H1 (cell line): ENCODE results near the gene VAT1L. TPM values are rescaled to one million over a fixed set of nuclear protein-coding genes. Genes with fewer than 3 reads are reported as not detected.

Experiments used
- CTCF ChIA-PET: fragments of 300-600 bp; sonication (Branson Sonifier 250); formaldehyde crosslinking; loops from one replicate; lab custom pipeline; 2021; ENCODE audit not compliant: partially characterized antibody; lab: Charles Lee
- POLR2A ChIA-PET: fragments of 300-600 bp; sonication (Branson Sonifier 250); formaldehyde crosslinking; loops from one replicate; lab custom pipeline; 2021; ENCODE audit warnings: inconsistent platforms; ENCODE audit not compliant: partially characterized antibody; lab: Charles Lee
- DNase-seq, 2 experiments: peaks; one replicate each; pipeline versions ENCODE4 v3.0.0 to v3.0.0-alpha.2; 2010 to 2022; ENCODE audit warnings: low spot score in 2 of 2, low read depth in 1 of 2, mixed read lengths in 1 of 2
- FAIRE-seq: peaks from 2 replicates; lab custom pipeline; 2011; peaks lifted over from hg19 to GRCh38; lab: Jason Lieb, UNC
- H2AFZ ChIP-seq: 2 replicates; pipeline ENCODE4 v1.8.1; 2012; ENCODE audit warnings: low read length, inconsistent platforms
- H2AK5ac ChIP-seq: 2 replicates; pipeline ENCODE4 v1.6.1; 2013; ENCODE audit warnings: low read depth, low read length
- H2BK120ac ChIP-seq: replicated peaks from 2 replicates; pipeline ENCODE3; 2013; ENCODE audit warnings: low read depth, low read length, inconsistent platforms
- H2BK12ac ChIP-seq: 2 replicates; pipeline ENCODE4 v1.6.1; 2013; ENCODE audit warnings: low read depth, low read length
- H2BK15ac ChIP-seq: 2 replicates; pipeline ENCODE4 v1.6.1; 2013; ENCODE audit warnings: low read length
- H2BK20ac ChIP-seq: 2 replicates; pipeline ENCODE4 v1.6.1; 2013; ENCODE audit warnings: low read length
- H2BK5ac ChIP-seq: 2 replicates; pipeline ENCODE4 v1.6.1; 2013; ENCODE audit warnings: low read depth, low read length
- H3K14ac ChIP-seq: 2 replicates; pipeline ENCODE4 v1.6.1; 2013; ENCODE audit warnings: inconsistent platforms; ENCODE audit not compliant: insufficient read length
- H3K18ac ChIP-seq: 2 replicates; pipeline ENCODE4 v1.6.1; 2013; ENCODE audit warnings: low read length; ENCODE audit errors: extremely low read depth
- H3K23ac ChIP-seq: 2 replicates; pipeline ENCODE4 v1.6.1; 2013; ENCODE audit warnings: inconsistent platforms; ENCODE audit not compliant: insufficient read length
- H3K23me2 ChIP-seq: 2 replicates; pipeline ENCODE4 v1.6.1; 2013; ENCODE audit warnings: low read depth, low read length
- H3K27ac ChIP-seq: 2 replicates; pipeline ENCODE4 v1.6.1; 2011; ENCODE audit warnings: low read depth, low read length, inconsistent platforms
- H3K27me3 ChIP-seq, 4 experiments: replicated peaks in 1 of 4; 1 replicate in 1 of 4; 2 replicates in 3 of 4; pipeline versions ENCODE4 v1.6.1 to v1.8.1; 2011 to 2013; ENCODE audit warnings: low read length in 3 of 4, mild to moderate bottlenecking in 3 of 4, inconsistent platforms in 2 of 4, mixed read lengths in 2 of 4, moderate library complexity in 1 of 4; ENCODE audit not compliant: control insufficient read depth in 3 of 4, insufficient read depth in 3 of 4; ENCODE audit errors: extremely low read depth in 1 of 4
- H3K36me3 ChIP-seq, 4 experiments: 2 replicates each; pipeline versions ENCODE4 v1.6.1 to v1.8.1; 2011 to 2013; ENCODE audit warnings: mild to moderate bottlenecking in 4 of 4, low read length in 3 of 4, moderate library complexity in 2 of 4, control low read depth in 1 of 4, inconsistent platforms in 1 of 4; ENCODE audit not compliant: insufficient read depth in 4 of 4, control insufficient read depth in 2 of 4
- H3K4ac ChIP-seq: replicated peaks from 2 replicates; pipeline ENCODE3; 2013; ENCODE audit warnings: low read length, low read depth, mixed read lengths, inconsistent platforms; ENCODE audit not compliant: insufficient read length
- H3K4me1 ChIP-seq, 4 experiments: replicated peaks in 1 of 4; 1 replicate in 1 of 4; 2 replicates in 3 of 4; pipeline versions ENCODE4 v1.6.1 to v1.8.1; 2011 to 2013; ENCODE audit warnings: low read length in 3 of 4, inconsistent platforms in 2 of 4, mixed read lengths in 1 of 4; ENCODE audit not compliant: insufficient read depth in 4 of 4, control insufficient read depth in 3 of 4
- H3K4me2 ChIP-seq, 2 experiments: 2 replicates each; pipeline versions ENCODE4 v1.6.1 to v1.8.1; 2011 to 2013; ENCODE audit warnings: low read depth in 2 of 2, low read length in 2 of 2, control low read depth in 1 of 2, inconsistent platforms in 1 of 2, mild to moderate bottlenecking in 1 of 2; ENCODE audit not compliant: insufficient read depth in 1 of 2
- H3K4me3 ChIP-seq, 4 experiments: fragments of 200-600, 300-600 bp in 1 of 4; sonication (generic), shearing (Covaris generic), sonication (Bioruptor Twin) in 1 of 4; 2 replicates each; pipeline versions ENCODE4 v1.5.1 to v1.8.1; 2011 to 2016; ENCODE audit warnings: low read length in 4 of 4, low read depth in 3 of 4, control low read depth in 2 of 4, inconsistent platforms in 2 of 4, mild to moderate bottlenecking in 2 of 4, mixed read lengths in 1 of 4, moderate library complexity in 1 of 4; ENCODE audit not compliant: insufficient read depth in 2 of 4; ENCODE audit errors: extremely low read depth in 1 of 4
- H3K56ac ChIP-seq: replicated peaks from 2 replicates; pipeline ENCODE3; 2013; ENCODE audit warnings: low read depth, mild to moderate bottlenecking, mixed read lengths, low read length, inconsistent platforms; ENCODE audit not compliant: insufficient read length
- H3K79me1 ChIP-seq: 2 replicates; pipeline ENCODE4 v1.6.1; 2013; ENCODE audit warnings: low read depth, low read length, control low read depth
- H3K79me2 ChIP-seq, 2 experiments: 2 replicates each; pipeline versions ENCODE4 v1.6.1 to v1.8.1; 2012 to 2013; ENCODE audit warnings: low read length in 2 of 2, mild to moderate bottlenecking in 2 of 2, inconsistent platforms in 1 of 2; ENCODE audit not compliant: insufficient read depth in 2 of 2, control insufficient read depth in 1 of 2
- H3K9ac ChIP-seq, 4 experiments: replicated peaks in 1 of 4; 1 replicate in 1 of 4; 2 replicates in 3 of 4; pipeline versions ENCODE4 v1.6.1 to v1.8.1; 2011 to 2013; ENCODE audit warnings: low read depth in 3 of 4, low read length in 3 of 4, control low read depth in 2 of 4, mild to moderate bottlenecking in 2 of 4, moderate library complexity in 2 of 4, inconsistent platforms in 1 of 4; ENCODE audit errors: extremely low read depth in 1 of 4
- H3K9me3 ChIP-seq, 2 experiments: 2 replicates each; pipeline versions ENCODE4 v1.6.1 to v1.8.1; 2012 to 2013; ENCODE audit warnings: mild to moderate bottlenecking in 2 of 2, moderate library complexity in 2 of 2, control low read depth in 1 of 2, inconsistent platforms in 1 of 2, low read depth in 1 of 2, low read length in 1 of 2, mixed read lengths in 1 of 2; ENCODE audit not compliant: insufficient read depth in 2 of 2
- H4K20me1 ChIP-seq, 2 experiments: replicated peaks in 1 of 2; 2 replicates each; pipeline versions ENCODE3 to v1.8.1; 2011 to 2013; ENCODE audit warnings: inconsistent platforms in 2 of 2, low read length in 2 of 2, mild to moderate bottlenecking in 1 of 2; ENCODE audit not compliant: insufficient read depth in 2 of 2, control insufficient read depth in 1 of 2
- H4K5ac ChIP-seq: 2 replicates; pipeline ENCODE4 v1.6.1; 2013; ENCODE audit warnings: low read length, low read depth, mixed read lengths, inconsistent platforms; ENCODE audit not compliant: insufficient read length
- H4K8ac ChIP-seq: 2 replicates; pipeline ENCODE4 v1.8.0; 2013; ENCODE audit warnings: mild to moderate bottlenecking, moderate library complexity, low read length, inconsistent platforms; ENCODE audit not compliant: insufficient read depth; ENCODE audit errors: extremely low read depth
- H4K91ac ChIP-seq: replicated peaks from 2 replicates; pipeline ENCODE3; 2013; ENCODE audit warnings: low read length, mixed read lengths, inconsistent platforms; ENCODE audit not compliant: insufficient read length
- JUN ChIP-seq: IDR thresholded peaks from 2 replicates; pipeline ENCODE4 v1.6.1; 2011; ENCODE audit warnings: low read depth, mild to moderate bottlenecking, improper control_type of control experiment, low read length
- KDM1A ChIP-seq: fragments of 200-600, 300-600 bp; sonication (generic); IDR thresholded peaks from 2 replicates; pipeline ENCODE4 v1.7.1; 2016; ENCODE audit warnings: mild to moderate bottlenecking, low read length, borderline replicate concordance
- KDM5A ChIP-seq: fragments of 200-600 bp; IDR thresholded peaks from 2 replicates; pipeline ENCODE4 v1.7.1; 2012; ENCODE audit warnings: mild to moderate bottlenecking, low read length, inconsistent platforms, mixed read lengths
- MAFK ChIP-seq: IDR thresholded peaks from 2 replicates; pipeline ENCODE4 v1.6.1; 2012; ENCODE audit warnings: low read depth, mild to moderate bottlenecking, improper control_type of control experiment, low read length
- PHF8 ChIP-seq: fragments of 200-600 bp; sonication (generic); conservative IDR thresholded peaks from 2 replicates; pipeline ENCODE4 v1.7.1; 2012; ENCODE audit warnings: low read depth, mild to moderate bottlenecking, inconsistent platforms, low read length, moderate library complexity
- POLR2A ChIP-seq, 2 experiments: IDR thresholded peaks; 1 replicate in 1 of 2; 2 replicates in 1 of 2; pipeline ENCODE4 v1.6.1; 2011; ENCODE audit warnings: low read depth in 2 of 2, low read length in 2 of 2, mild to moderate bottlenecking in 2 of 2; ENCODE audit errors: control extremely low read depth in 1 of 2
- POLR2AphosphoS5 ChIP-seq: IDR thresholded peaks from 2 replicates; pipeline ENCODE4 v1.6.1; 2011; ENCODE audit warnings: low read depth, low read length
- RXRA ChIP-seq: IDR thresholded peaks from 2 replicates; pipeline ENCODE4 v1.6.1; 2011; ENCODE audit warnings: low read depth, mild to moderate bottlenecking, low read length, moderate library complexity; ENCODE audit not compliant: insufficient read depth
- TAF1 ChIP-seq: IDR thresholded peaks from 2 replicates; pipeline ENCODE4 v1.6.1; 2011; ENCODE audit warnings: mild to moderate bottlenecking, low read depth, low read length
- WGBS, 2 experiments: shearing (Covaris generic) in 1 of 2; methylation state at CpG; one replicate each; pipeline versions ENCODE4 v1.1.6 to v1.1.7; 2013 to 2015; ENCODE audit warnings: low lambda C conversion rate in 2 of 2, mixed read lengths in 2 of 2, inconsistent platforms in 1 of 2, low coverage in 1 of 2, missing lambda C conversion rate in 1 of 2; ENCODE audit not compliant: insufficient replicate concordance in 2 of 2, insufficient coverage in 1 of 2, insufficient read length in 1 of 2; ENCODE audit errors: extremely low coverage in 1 of 2, missing lambda C conversion rate in 1 of 2; 5-methylcytosine and 5-hydroxymethylcytosine counted together
- polyA plus RNA-seq, 7 experiments: library from polyadenylated mRNA; depleted of rRNA in 3 of 7; stranded (reverse) in 5 of 7; unstranded in 2 of 7; fragments of >200 nt in 5 of 7; fragments of 200-250 nt in 2 of 7; gene quantifications; 1 replicate in 5 of 7; 2 replicates in 1 of 7; 4 replicates in 1 of 7; pipeline versions ENCODE4 v1.2.1 to v1.2.3, GENCODE V29; 2011 to 2013; ENCODE audit warnings: missing spikeins in 2 of 7, mixed read lengths in 2 of 7
- total RNA-seq: library from RNA; stranded (reverse); fragmentation: NEBNext Ultra II Directional; extraction: Animal tissue kit (Norgen Biotek cat#: 25700); gene quantifications from 2 replicates; pipeline ENCODE4 v1.2.1, GENCODE V29; 2021
- TF ChIP-seq, protein P1 (sequence below): IDR thresholded peaks from 2 replicates; pipeline ENCODE4 v1.6.1; 2011; ENCODE audit warnings: low read depth, mild to moderate bottlenecking, low read length; ENCODE audit not compliant: insufficient read depth

VAT1L gene
- total and polyA plus RNA-seq, 2 of the 8 experiments (the other 6 are each of a cell fraction or from before 2014, with no cell fraction given), result 46.3 to 48.2 TPM

DNA sequence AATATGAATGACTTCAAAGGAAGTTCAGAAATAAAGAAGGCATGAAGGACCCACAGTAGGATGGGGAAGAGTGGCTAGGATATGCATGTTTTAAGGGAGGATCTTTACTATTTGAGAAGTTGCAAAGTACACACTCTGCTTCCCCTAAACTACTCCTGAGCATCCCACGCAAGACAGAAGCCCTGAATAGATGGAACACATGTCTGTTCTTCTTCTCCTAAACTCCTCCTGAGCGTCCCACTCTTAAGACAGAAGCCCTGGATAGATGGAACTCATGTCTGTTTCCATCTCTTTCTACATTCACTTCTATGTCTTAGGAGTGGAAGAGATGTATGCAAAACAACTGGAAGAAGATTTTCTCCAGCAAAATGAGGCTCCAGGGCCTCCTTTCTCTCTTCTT lies 88.4 kb downstream of the VAT1L start:
- Histone ChIP-seq H3K36me3 (peaks cover 4 to 9% (median 6%) of the 10 kb centered on the region in 4 experiments; a peak in 4 of 8 replicates), H3K23me2 (no peaks in the 10 kb centered on the region), H2AFZ (no peak overlapping the region), H3K56ac (no peak overlapping the region), H3K9me3 (no peaks in the 10 kb centered on the region), H3K79me2 (no peaks in the 10 kb centered on the region), H2AK5ac (no peak overlapping the region), H3K23ac (no peak overlapping the region), H3K18ac (no peak overlapping the region), H3K9ac (no peak overlapping the region), H3K4me2 (no peak overlapping the region), H3K4me3 (no peak overlapping the region), H4K91ac (no peak overlapping the region), H3K14ac (no peak overlapping the region), H4K5ac (no peak overlapping the region), H3K4ac (no peak overlapping the region), H3K4me1 (no peaks in the 10 kb centered on the region), H4K20me1 (no peaks in the 10 kb centered on the region), H2BK20ac (no peak overlapping the region), H3K27ac (no peak overlapping the region), H2BK120ac (no peak overlapping the region), H3K79me1 (peaks cover 3% of the 10 kb centered on the region; the same call in 1 of the 2 replicates), H2BK15ac (no peak overlapping the region), H3K27me3 (no peaks in the 10 kb centered on the region), H4K8ac (no peak overlapping the region), H2BK12ac (no peak overlapping the region), H2BK5ac (no peak overlapping the region)
- 92% methylated on average over 2 of the region's 2 CpGs; no CpG with 5 or more reads in 1 of the 2 experiments for WGBS, 2 experiments
- ChIA-PET CTCF (no interaction called here), POLR2A (no interaction called here)
- DNase-seq, result no peak
- no peak for TF ChIP-seq TAF1
- TF ChIP-seq KDM5A, result no peak
- no peak for TF ChIP-seq POLR2AphosphoS5
- TF ChIP-seq, protein P1, sequence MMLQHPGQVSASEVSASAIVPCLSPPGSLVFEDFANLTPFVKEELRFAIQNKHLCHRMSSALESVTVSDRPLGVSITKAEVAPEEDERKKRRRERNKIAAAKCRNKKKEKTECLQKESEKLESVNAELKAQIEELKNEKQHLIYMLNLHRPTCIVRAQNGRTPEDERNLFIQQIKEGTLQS, result no peak
- TF ChIP-seq RXRA, result no peak
- no peak for TF ChIP-seq PHF8
- no peak for TF ChIP-seq KDM1A
- no peak for TF ChIP-seq MAFK
- TF ChIP-seq JUN, result no peak
- TF ChIP-seq POLR2A (IDR thresholded peaks at IDR 0.05; ENCODE audit: control extremely low read depth in 1 of 2, low read depth in 2 of 2, low read length in 2 of 2), result no peak
- no peak for FAIRE-seq
